ENCODE results near the gene YPEL4.
"Not testable (repeated sequence)": the region's sequence is repeated elsewhere in the genome, so short reads cannot be mapped to it uniquely, and the experiment has no call there.

Gene YPEL4, protein sequence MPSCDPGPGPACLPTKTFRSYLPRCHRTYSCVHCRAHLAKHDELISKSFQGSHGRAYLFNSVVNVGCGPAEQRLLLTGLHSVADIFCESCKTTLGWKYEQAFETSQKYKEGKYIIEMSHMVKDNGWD

DNA sequence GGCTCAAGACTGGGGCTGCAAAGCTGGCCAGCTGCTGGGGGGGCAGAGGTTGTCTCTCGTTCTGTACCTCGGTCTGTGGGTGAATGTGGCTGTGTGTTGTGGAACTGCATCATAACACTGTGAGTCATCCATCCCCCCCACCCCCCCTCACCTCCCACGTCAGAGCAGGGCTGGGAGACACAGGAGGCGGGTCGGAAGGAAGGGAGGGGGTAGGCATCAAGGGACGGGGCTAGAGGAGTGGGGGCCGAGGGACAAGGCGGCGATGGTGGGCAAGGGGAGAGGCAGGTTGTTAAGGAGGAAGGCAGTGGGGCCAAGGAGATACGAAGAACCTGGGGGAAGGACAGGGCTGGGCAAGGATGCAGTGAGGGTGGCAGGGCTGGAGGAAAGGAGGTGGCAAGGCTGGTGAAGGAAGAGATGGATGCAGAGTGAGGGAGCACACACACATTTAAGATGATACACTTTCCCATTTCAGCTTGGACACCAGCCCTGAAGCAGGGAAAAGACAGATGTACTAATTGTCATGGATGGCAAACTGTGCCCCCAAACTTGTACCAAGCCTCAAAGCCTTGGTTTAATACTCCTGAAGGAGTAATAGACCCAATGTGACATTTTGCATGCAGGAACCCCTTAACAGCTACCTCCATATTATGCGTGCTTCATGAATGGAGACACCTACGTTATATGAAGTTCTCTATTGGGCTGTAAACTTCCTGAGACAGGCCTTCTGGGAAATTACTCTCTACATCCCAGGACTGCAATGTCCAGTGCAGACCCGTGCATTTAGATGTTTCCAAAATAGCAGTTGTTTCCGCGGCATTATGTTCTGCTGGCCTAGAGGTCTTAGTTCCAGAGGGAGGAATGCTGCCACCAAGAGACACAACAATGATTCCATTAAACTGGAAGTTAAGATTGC is at the start of gene YPEL4:
Gene YPEL4 (minus strand): TSS at position 87 of the 913 bp plus-strand sequence. CDS start 2,805 bp downstream, outside the sequence.
- peak; percentile 18 to 60 for DNase-seq

DNA sequence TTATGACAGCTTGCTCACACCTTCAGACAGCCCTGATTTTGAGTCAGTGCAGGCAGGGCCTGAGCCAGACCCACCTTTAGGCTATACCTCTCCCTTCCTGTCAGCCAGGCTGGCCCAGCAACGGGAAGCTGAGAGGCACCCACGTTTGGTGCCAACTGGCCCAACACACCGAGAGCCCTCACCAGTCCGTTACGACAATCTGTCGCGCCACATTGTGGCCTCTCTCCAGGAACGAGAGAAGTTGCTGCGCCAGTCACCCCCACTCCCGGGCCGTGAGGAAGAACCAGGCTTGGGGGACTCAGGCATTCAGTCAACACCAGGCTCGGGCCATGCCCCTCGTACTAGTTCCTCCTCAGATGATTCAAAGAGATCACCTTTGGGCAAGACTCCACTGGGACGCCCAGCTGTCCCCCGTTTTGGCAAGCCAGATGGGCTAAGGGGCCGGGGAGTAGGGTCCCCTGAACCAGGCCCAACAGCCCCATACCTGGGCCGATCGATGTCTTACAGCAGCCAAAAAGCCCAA is 49.2 kb upstream of the YPEL4 start:
- DNase-seq: no peak

DNA sequence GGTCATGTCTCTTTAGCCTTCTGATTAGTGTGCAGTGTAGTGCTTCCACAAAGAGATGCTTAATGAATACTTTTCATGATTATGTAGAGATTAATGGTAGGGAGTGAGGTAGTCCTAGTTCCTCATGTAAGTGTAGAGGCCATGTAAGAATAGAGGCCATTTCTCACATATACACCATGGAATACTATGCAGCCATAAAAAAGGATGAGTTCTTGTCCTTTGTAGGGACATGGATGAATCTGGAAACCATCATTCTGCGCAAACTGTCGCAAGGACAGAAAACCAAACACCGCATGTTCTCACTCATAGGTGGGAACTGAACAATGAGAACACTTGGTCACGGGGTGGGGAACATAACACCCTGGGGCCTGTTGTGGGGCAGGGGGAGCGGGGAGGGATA is 40.8 kb upstream of the YPEL4 start:
- not testable (repeated sequence) for DNase-seq

DNA sequence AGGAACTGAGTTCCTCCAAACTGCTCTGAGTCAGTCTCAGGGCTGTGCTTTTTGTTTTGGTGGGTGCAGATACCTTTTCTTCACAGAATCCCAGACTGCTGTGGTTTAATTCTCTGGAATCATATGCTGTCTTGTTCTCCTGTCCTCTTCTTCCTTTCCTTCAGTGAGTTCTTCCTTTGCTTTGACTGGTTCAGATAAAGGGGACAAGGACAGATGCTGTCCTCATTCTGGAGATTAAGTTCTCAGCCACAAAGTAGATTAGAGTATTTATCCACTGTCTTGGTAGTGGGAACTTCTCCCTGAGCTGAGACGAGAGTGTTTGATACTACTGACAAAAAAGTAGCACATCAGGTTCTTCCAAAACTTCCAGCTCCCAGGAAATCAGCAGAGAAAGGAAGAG is 31.5 kb upstream of the YPEL4 start:
- DNase-seq: no peak

DNA sequence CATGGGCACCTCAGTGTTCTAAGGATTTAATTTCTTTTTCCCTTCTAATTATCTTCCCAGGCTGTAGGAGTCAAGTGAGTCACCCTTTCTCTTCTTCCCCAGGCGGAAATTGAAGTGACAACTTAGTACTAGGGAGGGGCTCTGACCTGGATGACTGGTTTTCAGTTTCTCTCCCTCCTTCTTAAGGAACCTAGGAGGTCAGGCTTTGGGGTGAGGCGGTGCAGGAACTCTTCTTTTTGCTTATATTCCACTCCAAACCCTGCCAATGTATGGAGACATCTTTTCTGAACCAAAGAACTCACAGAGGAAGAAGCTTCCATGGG is 30.8 kb upstream of the YPEL4 start:
- DNase-seq: no peak

DNA sequence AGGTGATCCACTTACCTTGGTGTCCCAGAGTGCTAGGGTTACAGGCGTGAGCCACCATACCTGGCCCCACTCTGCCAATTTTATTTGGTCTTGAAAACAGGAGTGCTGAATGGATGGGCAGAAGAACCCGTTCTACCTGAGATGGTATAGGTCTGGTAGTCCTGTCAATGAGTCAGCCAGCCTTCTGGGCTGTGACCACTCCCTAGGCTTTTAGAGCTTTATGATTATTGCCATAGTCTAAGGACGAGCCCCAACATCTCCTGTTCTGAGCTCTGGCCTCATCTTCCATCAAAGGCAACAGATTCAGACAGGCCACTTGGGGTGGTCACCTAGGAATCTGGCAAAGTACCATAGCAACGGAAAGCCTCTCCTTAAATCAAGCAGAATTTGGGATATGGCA is 29.7 kb upstream of the YPEL4 start:
- DNase-seq: no peak

DNA sequence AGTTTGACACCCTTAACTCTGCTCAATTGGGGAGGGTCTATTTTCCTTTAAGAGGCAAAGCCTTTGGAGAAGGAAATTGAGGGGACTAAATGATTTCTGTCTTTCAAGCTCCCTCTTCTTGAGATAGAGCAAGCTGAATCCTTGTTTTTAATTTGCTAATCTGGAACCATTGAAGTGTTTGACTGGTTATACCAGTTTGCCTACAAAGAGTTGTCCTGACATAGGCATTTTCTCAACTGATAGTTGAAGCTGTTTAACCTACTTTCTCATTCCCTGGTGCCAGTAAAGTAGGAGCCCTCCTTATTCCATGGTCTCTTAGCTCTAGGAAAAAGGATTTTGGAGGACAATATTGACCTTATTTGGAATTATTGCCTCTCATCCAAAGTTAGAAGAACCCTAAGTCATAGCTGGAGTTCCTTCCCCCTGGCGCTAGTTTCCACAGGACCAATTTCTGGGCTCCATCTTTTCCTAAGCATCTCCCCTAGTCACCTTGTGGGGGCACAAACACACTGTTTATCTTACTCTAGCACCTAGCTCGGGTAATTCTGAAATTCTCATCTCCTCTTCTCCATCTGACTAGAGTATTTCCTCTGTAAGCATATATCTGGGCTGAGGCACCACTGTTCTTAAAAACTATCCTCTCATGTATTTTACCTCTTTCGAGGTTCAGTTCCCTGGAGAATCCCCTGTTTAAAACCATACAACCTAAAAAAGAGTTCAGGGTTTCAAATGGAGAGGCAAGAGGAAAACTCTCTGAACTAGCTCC is 25.6 kb upstream of the YPEL4 start:
- DNase-seq: no peak

DNA sequence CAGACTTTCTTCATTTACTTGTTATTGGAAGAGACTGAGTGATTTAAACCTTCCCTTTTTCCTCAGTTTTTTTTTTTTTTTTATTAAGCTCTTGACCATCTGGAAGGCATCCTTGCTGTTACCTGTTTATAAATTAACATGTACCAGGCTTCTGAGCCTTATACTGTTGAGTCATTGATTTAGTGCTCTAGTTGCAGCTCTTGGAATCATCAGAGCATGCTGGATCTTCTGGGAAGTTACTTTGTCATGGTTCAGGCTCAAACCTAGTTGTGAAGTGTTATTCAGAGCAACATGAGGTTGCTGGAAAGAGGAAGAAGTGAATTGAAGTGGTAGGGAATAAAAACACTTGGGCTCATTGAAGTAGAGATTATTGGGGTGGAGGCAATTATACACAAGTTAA is 24.5 kb upstream of the YPEL4 start:
- DNase-seq: no peak

DNA sequence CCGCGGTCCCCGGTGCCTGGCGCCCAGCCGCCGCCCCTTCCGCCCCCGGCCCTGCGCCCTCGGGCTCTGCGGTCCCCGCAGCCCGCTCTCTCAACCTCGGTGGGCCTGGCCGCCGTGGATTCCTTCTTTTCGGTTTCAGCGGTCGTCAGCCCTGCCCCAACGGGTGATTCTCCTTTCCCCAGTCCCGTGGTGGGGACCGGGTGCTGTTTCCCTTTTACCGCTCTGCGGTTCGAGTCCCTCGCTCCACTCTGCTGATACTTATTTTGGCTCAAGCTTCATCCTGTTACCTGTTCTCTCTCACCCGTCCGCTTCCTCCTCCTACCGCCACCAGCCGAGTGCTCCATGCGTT is 18.7 kb upstream of the YPEL4 start:
- no peak for DNase-seq

DNA sequence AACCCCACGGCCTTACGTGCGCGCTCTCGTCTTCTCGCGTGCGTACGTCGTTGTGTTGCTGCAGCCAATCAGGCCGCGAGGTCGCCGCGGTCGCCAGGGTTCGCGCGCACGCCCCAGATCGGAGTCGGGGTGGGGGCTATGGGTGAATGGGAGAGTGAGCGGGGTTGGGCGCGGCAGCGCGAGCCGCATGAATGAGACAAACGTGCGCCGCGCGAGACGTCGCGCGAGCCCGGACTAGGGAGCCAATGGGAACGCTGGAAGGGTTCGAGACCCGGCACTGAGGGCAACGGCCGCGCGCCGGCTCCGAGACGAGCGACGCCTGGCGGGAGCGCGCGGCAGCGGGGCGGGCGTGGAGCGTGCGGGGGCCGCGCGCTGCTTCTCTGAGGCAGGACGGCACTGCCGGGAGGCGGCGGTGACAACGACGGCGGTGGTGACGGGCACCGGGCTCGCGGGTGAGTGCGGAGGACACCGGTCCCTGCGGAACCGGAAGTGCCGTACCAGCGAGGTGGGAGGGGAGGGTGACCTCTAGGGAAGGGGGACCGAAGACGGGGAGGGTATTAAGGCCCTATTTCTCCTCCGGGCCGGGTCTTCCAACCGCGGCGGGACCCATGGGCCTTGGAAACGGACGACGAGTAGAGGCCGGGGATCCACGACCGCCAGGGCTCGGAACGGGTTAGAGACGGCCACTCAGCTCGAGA is 18.2 kb upstream of the YPEL4 start, which contains the start of gene ZDHHC5:
Gene ZDHHC5 (plus strand): TSS at position 379 of the 698 bp plus-strand sequence. CDS start 4,977 bp downstream, outside the sequence.
- DNase-seq: peak; percentile 95 to 98

DNA sequence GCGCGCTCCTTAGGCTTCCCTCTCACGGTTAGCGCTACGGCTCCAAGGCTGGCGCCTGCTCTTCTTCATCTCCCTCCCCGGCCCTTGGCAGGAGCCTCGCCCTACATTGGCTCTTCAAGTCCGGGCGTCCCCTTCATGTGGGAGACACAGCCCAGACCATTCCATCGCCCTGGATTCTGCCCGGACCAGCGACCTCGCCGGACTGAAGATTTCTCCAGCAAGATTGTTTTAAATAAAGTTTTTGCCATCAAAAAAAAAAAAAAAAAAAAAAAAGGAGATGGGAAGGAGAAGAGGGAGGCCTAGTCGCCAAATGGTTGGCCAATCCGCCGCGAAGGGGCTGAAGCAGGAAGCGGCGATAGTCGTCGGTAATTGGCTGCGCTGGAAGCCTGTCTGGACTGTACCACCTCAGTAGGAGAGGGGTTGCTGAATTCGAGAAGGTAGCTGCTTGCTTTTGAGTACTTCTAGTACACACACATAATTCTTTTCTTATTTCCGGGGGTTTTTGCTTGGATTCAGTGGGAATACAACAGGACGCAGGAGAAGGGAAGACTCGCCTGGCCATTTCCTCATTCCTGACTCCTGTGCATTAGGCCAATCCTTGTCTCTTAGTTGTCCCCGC is 17.5 kb upstream of the YPEL4 start:
- DNase-seq: peak; percentile 87 to 92

DNA sequence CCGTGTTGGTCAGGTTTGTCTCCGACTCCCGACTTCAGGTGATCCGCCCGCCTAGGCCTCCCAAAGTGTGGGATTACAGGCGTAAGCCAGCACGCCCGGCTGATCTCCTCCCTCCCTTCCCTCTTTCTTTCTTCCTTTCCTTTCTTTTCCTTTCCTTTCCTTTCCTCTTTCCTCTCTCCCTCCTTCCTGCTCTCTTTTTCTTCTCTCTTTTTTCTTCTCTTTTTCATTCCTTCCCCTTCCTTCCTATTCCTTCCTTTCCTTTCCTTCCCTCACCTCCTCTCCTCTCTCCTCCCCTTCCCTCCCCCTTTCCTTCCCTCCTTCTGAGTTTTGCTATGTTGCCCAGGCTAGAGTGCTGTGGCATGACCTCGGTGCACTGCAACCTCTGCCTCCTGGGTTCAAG is 14.3 kb upstream of the YPEL4 start:
- no peak for DNase-seq

DNA sequence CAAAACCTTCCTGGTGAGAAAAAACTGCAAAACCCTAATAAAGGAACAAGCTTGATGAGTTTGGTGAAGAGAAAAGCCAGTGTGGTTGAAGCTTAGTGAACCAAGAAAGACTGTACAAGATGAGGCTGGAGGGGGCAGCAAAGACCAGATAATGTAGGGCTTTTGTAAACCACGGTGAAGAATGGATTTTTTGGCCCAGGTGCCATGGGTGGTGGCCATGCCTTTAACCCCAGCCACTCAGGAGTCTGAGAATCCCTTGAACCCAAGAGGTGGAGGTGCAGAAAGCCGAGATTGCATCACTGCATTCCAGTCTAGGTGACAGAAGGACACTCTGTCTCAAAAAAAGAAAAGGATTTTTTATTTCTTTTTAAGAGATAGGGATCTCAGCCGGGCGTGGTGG is 13.2 kb upstream of the YPEL4 start:
- DNase-seq: no peak

DNA sequence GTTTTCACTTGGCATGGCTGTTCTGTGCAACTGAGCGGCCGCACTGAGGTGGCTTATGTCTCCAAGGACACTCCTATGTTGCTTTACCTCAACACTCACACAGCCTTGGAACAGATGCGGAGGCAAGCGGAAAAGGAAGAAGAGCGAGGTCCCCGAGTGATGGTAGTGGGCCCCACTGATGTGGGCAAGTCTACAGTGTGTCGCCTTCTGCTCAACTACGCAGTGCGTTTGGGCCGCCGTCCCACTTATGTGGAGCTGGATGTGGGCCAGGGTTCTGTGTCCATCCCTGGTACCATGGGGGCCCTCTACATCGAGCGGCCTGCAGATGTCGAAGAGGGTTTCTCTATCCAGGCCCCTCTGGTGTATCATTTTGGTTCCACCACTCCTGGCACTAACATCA is 10.0 kb upstream of the YPEL4 start:
- DNase-seq: no peak

DNA sequence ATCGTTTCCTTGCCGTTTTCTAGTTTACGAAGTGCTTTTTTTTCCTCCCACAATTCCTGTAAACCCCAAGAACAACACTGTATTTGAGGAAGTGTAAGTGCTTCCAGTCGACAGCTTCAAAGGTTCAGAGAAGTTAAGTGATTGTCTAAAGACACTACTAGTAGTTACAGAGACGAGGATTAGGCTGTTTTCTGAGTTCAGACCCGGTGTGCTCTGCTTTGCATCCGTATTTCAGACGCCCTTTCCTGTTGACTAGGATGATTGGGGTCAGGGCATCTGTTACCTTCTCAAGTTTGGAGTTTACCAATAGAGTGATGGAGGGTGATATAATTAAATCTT is 8.3 kb upstream of the YPEL4 start:
- DNase-seq: no peak

DNA sequence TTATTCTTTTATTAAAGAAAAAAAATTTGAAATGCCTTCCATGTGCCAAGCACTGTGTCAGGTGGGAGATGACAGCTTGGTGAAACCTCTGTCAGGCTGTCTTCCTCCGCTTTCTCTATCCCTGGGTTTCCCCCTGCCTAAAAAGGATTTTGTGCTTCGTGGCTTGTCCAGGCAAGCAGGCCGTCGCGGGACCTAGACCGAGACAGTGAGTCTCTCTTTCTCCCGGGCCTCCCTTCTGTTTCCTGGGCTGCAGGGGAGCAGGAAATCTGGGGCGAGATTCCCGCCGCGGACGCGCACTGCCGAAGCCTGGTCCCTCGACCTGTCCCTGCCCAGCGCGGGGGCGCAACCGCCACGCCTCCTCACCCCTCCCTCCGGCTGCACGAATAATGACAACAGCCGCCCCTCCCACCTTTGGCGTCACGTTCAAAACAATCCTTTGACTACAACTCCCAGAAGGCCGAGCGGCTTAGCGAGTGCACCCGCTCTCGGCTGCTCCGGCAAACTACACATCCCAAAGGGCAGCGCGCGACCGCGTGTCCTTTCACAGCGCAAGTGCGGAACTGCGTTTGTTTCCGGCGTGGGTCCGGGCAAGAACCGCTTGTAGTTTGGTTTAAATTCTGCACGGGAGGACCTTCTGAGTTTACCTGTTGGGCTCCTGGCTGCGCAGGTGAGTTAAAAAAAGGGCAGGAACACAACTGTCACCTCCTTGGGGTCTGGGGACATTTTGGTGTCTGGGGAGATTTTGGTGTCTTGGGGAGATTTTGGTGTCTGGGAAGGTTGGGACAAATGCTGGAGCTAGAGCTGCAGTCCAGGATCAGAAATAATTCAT is 7.7 kb upstream of the YPEL4 start, which contains the start of gene CLP1:
Gene CLP1 (plus strand): TSS at position 569 of the 829 bp plus-strand sequence. CDS start 1,715 bp downstream, outside the sequence.
- peak; percentile 97 to 100 for DNase-seq

DNA sequence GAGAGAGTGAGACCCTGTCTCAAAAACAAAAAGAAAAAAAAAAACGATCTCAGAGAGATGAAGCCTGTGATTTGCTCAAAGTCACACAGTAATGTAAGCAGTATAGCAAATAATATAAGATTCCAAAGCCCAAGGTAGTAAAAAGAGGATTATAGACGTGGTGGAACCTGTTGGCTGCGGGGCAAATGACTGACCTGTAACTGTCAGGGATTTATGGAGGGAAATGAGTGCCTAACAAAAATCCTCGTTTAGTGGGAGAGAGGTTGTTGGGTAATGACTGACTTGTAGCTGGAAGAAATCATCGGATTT is 7.1 kb upstream of the YPEL4 start:
- DNase-seq: no peak

DNA sequence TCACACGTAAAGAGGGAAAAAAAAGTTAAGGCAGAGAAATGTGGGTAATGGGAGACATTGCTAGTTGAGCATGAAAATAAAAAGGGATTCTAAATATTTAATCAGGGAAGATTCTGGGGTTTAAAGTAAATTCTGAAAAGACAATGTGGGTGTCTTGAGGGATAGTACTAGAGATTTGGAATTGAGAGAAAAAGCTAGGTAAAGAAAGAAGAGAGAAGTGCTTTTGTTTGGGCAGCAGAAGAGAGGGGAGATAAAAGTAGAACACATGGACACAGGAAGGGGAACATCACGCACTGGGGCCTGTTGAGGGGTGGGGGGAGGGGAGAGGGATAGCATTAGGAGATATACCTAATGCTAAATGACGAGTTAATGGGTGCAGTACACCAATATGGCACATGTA is 3.5 kb upstream of the YPEL4 start:
- DNase-seq: no peak

DNA sequence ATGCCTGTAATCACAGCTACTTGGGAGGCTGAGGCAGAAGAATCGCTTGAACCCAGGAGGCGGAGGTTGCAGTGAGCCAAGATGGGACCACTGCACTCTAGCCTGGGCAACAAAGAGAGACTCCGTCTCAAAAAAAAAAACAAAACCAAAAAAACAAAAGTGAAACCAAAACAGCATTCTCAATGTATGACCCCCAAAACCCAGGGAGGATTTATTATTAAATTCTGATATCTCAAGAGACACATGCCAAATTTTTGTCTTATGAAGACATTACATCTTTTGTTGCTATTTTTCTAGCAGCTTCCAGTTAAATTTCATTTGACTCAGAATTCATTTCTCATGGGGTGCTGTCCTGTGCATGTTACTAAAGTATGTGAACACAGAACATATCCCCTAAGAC is 3.0 kb upstream of the YPEL4 start:
- DNase-seq: no peak

DNA sequence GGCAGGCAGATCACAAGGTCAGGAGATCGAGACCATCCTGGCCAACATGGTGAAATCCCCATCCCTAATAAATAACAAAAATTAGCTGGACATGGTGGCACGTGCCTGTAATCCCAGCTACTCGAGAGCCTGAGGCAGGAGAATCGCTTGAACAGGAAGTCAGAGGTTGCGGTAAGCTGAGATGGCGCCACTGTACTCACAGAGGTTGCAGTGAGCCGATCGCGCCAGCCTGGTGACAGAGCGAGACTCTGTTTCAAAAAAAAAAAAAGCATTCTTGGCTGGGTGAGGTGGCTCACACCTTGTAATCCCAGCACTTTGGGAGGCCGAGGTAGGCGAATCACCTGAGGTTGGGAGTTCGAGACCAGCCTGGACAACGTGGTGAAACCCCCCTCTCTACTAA is 2.5 kb upstream of the YPEL4 start:
- DNase-seq: not testable (repeated sequence)

DNA sequence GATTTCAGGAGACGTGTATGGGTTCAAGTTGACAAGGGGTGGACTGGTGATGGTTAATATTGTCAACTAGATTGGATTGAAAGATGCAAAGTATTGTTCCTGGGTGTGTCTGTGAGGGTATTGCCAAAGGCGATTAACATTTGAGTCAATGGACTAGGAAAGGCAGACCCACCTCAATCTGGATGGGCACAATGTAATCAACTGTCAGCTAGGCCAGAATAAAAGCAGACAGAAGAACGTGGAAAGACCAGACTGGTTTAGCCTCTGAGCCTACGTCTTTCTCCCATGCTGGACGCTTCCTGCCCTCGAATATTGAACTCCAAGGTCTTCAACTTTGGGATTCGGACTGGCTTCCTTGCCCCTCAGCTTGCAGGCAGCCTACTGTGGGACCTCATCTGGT is 1.7 kb upstream of the YPEL4 start:
- DNase-seq: no peak

DNA sequence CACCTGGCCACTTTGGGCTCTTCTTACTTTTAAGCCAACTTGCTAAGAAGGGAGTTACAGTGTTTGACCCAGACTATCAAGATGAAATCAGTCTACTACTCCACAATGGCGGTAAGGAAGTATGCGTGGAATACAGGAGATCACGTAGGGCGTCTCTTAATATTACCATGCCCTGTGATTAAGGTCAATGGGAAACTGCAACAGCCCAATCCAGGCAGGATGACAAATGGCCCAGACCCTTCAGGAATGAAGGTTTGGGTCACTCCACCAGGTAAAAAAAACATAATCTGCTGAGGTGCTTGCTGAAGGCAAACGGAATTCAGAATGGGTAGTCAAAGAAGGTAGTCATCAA is 1.0 kb upstream of the YPEL4 start:
- DNase-seq: no peak

Measured in cerebellar nuclear complex (tissue), 1 donor.